ENCODE results near the gene GRM7.

- no peak for TF ChIP-seq CTCF (conservative IDR thresholded peaks at IDR 0.05; ENCODE audit: low read length)
- TF ChIP-seq EZH2phosphoT487 (IDR thresholded peaks at IDR 0.05; ENCODE audit: borderline replicate concordance, low read depth, low read length) = no peak
Measured at GRCh38 chr3:7025581-7026300, 164.8 kb downstream of the GRM7 start.
